ENCODE data around the gene QSER1. TPM values are rescaled to one million over a fixed set of nuclear protein-coding genes. Genes with fewer than 3 reads are reported as not detected.
"Not testable (repeated sequence)": the region's sequence is repeated elsewhere in the genome, so short reads cannot be mapped to it uniquely, and the experiment has no call there.

Gene QSER1
- total and polyA plus RNA-seq, 7 donors, result 1.2 to 41.0 (median 24.6) TPM

DNA sequence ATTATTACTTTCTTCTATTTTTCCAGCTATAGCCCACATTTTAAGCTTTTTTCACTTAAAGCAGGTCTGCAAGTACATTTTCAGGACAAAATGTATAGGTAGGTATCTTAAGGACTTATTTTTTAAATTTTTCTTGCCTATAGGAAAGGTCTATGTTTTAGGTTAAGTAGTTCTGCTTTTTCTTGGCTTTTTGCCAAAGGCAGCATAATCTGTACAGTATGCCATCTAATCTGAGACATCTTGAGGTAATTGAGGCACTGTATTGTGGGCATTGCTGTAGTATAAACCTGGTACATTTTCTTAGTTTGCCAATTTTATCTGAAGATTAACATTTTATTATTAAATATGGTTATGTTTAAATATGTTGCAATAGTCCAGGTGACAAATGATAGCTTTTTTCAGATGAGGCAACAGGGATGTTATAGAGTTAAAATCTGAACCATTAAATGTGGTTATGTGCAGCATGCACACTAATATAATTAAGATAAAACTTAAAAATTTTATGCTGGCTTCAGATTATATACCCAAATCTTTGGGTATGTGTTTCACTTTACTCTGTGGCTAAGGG, 42.9 kb downstream of the QSER1 start:
- Histone ChIP-seq H3K4me1 (peaks cover 0 to 6% (median 0%) of the 10 kb centered on the region in 4 donors), H3K27ac (no peak overlapping the region), H3K36me3 (peaks cover 0 to 45% (median 11%) of the 10 kb centered on the region in 4 donors), H3K27me3 (no peaks in the 10 kb centered on the region), H3K4me3 (no peak overlapping the region), H3K9me3 (no peaks in the 10 kb centered on the region)
- TF ChIP-seq POLR2AphosphoS5 (IDR thresholded peaks at IDR 0.05), result no peak
- no peak for DNase-seq
- intact Hi-C loops (cut with DNase I), result no loop called here

DNA sequence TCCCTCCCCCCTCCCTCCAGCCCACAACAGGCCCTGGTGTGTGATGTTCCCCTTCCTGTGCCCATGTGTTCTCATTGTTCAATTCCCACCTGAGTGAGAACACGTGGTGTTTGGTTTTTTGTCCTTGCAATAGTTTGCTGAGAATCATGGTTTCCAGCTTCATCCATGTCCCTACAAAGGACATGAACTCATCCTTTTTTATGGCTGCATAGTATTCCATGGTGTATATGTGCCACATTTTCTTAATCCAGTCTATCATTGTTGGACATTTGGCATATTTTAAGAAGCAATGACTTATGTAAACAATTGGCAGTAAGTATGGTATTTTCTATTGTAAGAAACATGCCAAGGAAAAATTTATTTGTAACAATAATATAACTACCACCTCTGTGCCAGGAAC, 43.6 kb downstream of the QSER1 start:
- H3K27ac ChIP-seq; H3K27me3 ChIP-seq; DNase-seq; H3K9me3 ChIP-seq; H3K4me3 ChIP-seq; H3K4me1 ChIP-seq; intact Hi-C loops (cut with DNase I): not testable (repeated sequence)
- H3K36me3 ChIP-seq, result peaks cover 0 to 45% (median 11%) of the 10 kb centered on the region in 4 donors
- 96% methylated on average over 1 of the region's 1 CpG for WGBS, 2 donors

DNA sequence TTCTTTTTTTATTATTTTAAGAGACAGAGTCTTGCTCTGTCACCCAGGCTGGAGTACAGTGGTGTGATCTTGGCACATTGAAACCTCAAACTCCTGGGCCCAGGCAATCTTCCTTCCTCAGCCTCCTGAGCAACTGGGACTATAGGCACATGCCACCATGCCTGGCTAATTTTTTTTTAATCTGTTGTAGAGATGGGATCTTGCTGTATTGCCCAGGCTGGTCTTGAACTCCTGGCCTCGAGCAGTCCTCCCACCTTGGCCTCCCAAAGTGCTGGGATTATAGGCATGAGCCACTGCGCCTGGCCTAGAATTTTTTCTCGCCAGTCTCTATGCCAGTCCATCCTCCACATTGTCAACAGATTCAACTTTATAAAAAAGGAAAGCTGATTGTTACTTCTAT, 44.7 kb downstream of the QSER1 start:
- WGBS, 2 donors, result 94 to 98% methylated on average over 3 of the region's 3 CpGs
- DNase-seq; H3K9me3 ChIP-seq; H3K4me1 ChIP-seq; H3K27me3 ChIP-seq; H3K27ac ChIP-seq; intact Hi-C loops (cut with DNase I); H3K4me3 ChIP-seq: not testable (repeated sequence)
- peaks cover 0 to 34% (median 8%) of the 10 kb centered on the region in 4 donors for H3K36me3 ChIP-seq

DNA sequence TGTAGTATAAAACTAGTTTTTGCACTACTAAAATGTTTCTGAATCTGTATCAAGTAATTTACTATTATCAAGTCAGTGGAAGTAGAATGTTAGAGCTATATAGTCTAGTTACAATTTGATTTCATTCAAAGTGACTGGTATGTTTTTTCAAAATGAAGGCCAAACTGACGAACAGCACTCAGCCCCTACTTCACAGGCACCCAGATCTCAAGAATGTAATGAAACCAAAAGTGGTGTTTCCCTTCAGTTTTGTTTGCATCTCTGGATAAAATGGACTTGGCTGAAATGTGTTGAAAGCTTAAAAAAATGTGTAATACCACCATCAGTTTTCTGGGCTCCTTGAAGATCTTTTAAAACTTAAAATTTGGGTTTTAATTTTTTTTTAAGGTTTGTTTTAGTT, 46.4 kb downstream of the QSER1 start:
- no peak for DNase-seq
- no peak overlapping the region for H3K27ac ChIP-seq
- 73 to 85% methylated on average over 1 of the region's 1 CpG for WGBS, 2 donors
- intact Hi-C loops (cut with DNase I), result no loop called here
- no peaks in the 10 kb centered on the region for H3K9me3 ChIP-seq
- H3K4me3 ChIP-seq, result no peak overlapping the region
- H3K36me3 ChIP-seq, result peaks cover 0 to 16% (median 0%) of the 10 kb centered on the region in 4 donors
- H3K27me3 ChIP-seq, result no peaks in the 10 kb centered on the region
- TF ChIP-seq, protein P1, sequence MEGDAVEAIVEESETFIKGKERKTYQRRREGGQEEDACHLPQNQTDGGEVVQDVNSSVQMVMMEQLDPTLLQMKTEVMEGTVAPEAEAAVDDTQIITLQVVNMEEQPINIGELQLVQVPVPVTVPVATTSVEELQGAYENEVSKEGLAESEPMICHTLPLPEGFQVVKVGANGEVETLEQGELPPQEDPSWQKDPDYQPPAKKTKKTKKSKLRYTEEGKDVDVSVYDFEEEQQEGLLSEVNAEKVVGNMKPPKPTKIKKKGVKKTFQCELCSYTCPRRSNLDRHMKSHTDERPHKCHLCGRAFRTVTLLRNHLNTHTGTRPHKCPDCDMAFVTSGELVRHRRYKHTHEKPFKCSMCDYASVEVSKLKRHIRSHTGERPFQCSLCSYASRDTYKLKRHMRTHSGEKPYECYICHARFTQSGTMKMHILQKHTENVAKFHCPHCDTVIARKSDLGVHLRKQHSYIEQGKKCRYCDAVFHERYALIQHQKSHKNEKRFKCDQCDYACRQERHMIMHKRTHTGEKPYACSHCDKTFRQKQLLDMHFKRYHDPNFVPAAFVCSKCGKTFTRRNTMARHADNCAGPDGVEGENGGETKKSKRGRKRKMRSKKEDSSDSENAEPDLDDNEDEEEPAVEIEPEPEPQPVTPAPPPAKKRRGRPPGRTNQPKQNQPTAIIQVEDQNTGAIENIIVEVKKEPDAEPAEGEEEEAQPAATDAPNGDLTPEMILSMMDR (IDR thresholded peaks at IDR 0.05), result no peak
- no peak for TF ChIP-seq EP300 (IDR thresholded peaks at IDR 0.05)
- TF ChIP-seq POLR2A (IDR thresholded peaks at IDR 0.05), result no peak
- no peak for TF ChIP-seq POLR2AphosphoS5 (IDR thresholded peaks at IDR 0.05)
- peaks cover 0 to 6% (median 0%) of the 10 kb centered on the region in 4 donors for H3K4me1 ChIP-seq

DNA sequence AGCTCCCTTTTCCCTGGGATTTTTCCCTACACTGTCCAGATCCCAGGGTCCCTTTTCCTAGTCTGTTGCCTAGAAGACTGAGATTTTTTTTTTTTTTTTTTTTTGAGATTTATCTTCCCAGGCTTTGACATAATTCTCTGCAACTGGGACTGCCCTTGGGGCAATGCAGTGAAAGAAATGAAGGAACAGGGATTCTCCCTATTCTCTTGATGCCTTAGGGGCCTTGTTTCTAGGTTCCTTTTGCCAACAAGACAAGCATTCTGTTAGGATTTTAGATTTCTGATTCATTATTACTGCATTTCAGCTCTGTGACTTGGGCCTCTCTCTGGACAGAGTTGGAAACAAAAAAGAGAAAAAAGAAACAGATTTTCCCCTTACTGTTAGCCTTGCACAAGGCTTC, 47.3 kb downstream of the QSER1 start:
- H3K27ac ChIP-seq, result no peak overlapping the region
- no peak for DNase-seq
- intact Hi-C loops (cut with DNase I), result no loop called here
- no peaks in the 10 kb centered on the region for H3K9me3 ChIP-seq
- TF ChIP-seq POLR2AphosphoS5 (IDR thresholded peaks at IDR 0.05), result no peak
- no peak for TF ChIP-seq EP300 (IDR thresholded peaks at IDR 0.05)
- H3K27me3 ChIP-seq, result no peaks in the 10 kb centered on the region
- peaks cover 0 to 6% (median 0%) of the 10 kb centered on the region in 4 donors for H3K4me1 ChIP-seq
- H3K4me3 ChIP-seq, result no peak overlapping the region
- peaks cover 0 to 13% (median 0%) of the 10 kb centered on the region in 4 donors for H3K36me3 ChIP-seq

DNA sequence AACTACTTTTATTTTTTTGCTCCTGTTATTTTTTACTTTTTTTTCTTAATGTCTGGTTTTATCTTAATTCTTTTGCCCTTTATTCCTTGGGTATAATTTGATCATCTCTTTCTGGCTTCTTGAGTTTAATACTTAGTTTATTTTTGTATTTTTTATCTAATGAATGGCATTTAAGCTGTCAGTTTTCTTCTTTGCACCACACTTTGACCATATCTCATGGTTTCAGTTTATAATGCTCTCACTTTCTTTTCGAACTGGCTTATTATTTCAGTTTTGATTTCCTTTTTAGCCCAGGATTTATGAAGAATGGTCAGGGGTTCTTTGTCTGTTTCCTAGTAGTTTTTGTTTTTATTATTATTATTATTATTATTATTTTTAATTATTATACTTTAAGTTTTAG, 48.3 kb downstream of the QSER1 start:
- TF ChIP-seq, protein P1 (IDR thresholded peaks at IDR 0.05), result no peak
- TF ChIP-seq POLR2AphosphoS5 (IDR thresholded peaks at IDR 0.05), result no peak
- no peak for TF ChIP-seq POLR2A (IDR thresholded peaks at IDR 0.05)
- no peak for TF ChIP-seq EP300 (IDR thresholded peaks at IDR 0.05)
- no peak for DNase-seq
- H3K9me3 ChIP-seq, result no peaks in the 10 kb centered on the region
- intact Hi-C loops (cut with DNase I), result no loop called here
- 71 to 90% methylated on average over 1 of the region's 1 CpG for WGBS, 2 donors
- no peak overlapping the region for H3K27ac ChIP-seq
- peaks cover 0 to 7% (median 0%) of the 10 kb centered on the region in 4 donors for H3K36me3 ChIP-seq
- no peaks in the 10 kb centered on the region for H3K27me3 ChIP-seq
- no peak overlapping the region for H3K4me3 ChIP-seq
- peaks cover 0 to 6% (median 0%) of the 10 kb centered on the region in 4 donors for H3K4me1 ChIP-seq

DNA sequence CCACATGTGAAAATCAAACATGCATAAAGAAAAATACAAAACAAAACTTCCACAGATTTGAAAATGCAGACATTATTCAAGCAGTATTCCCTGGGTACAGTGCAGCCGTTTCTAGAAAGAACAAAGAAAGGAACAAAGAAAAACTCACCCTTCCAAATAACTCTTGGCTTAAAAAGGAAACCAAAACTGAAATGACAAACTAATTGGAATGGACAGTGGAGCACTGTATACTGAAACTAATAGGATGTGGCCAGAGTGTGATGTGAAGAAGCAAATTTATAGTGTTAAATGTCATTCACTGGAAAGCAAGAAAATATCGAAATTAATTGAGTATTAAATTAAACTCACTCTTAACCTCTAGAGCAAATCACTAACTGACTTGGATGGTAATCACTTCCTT, 55.4 kb downstream of the QSER1 start:
- H3K9me3 ChIP-seq, result no peaks in the 10 kb centered on the region
- WGBS, 2 donors, result 76 to 80% methylated on average over 2 of the region's 2 CpGs
- no peaks in the 10 kb centered on the region for H3K36me3 ChIP-seq
- intact Hi-C loops (cut with DNase I), result no loop called here
- H3K4me1 ChIP-seq, result peaks cover 0 to 14% (median 0%) of the 10 kb centered on the region in 4 donors
- H3K4me3 ChIP-seq, result no peak overlapping the region
- H3K27me3 ChIP-seq, result no peaks in the 10 kb centered on the region
- TF ChIP-seq, protein P1 (IDR thresholded peaks at IDR 0.05), result no peak
- TF ChIP-seq POLR2A (IDR thresholded peaks at IDR 0.05), result no peak
- TF ChIP-seq POLR2AphosphoS5 (IDR thresholded peaks at IDR 0.05), result no peak
- TF ChIP-seq EP300 (IDR thresholded peaks at IDR 0.05), result no peak
- no peak for DNase-seq
- no peak overlapping the region for H3K27ac ChIP-seq

Measured in sigmoid colon (tissue), 7 donors.